Caco-2 (cell line): ENCODE data around the gene DARS1. TPM values are rescaled to one million over a fixed set of nuclear protein-coding genes. Genes with fewer than 3 reads are reported as not detected.
A peak's percentile ranks its signal among the peaks of the same experiment; 100 is the strongest.

Source experiments
- BruUV-seq: library from RNA; stranded (reverse); fragments of 400-500 nt; replicated peaks from 2 replicates; lab custom pipeline; 2021; lab: Mats Ljungman, UMichigan
- CTCF ChIA-PET: fragments of 300-600 bp; sonication (Branson Sonifier 250); formaldehyde crosslinking; loops from one replicate; lab custom pipeline; 2022; ENCODE audit warnings: antibody characterized with exemption; lab: Charles Lee
- POLR2A ChIA-PET: fragments of 300-600 bp; sonication (Branson Sonifier 250); formaldehyde crosslinking; loops from one replicate; lab custom pipeline; 2022; ENCODE audit warnings: antibody characterized with exemption; lab: Charles Lee
- DNase-seq, 2 experiments: peaks; one replicate each; pipeline versions ENCODE4 v3.0.0 to v3.0.0-alpha.2; 2020 to 2022
- H3K27me3 ChIP-seq: replicated peaks from 2 replicates; pipeline ENCODE4 v1.6.0; 2011; ENCODE audit warnings: low read length; ENCODE audit not compliant: control insufficient read depth, insufficient read depth
- H3K36me3 ChIP-seq: 2 replicates; pipeline ENCODE4 v1.5.1; 2011; ENCODE audit warnings: low read length; ENCODE audit not compliant: control insufficient read depth, insufficient read depth
- H3K4me1 ChIP-seq: fragments of 250-450 bp; sonication (Bioruptor Pico); 2 replicates; pipeline ENCODE4 v1.5.1; 2020; ENCODE audit warnings: mild to moderate bottlenecking
- H3K4me3 ChIP-seq: 2 replicates; pipeline ENCODE4 v1.5.1; 2011; ENCODE audit warnings: low read depth, mild to moderate bottlenecking, control low read depth, low read length
- H3K9me3 ChIP-seq: fragments of 250-450 bp; sonication (Bioruptor Pico); 2 replicates; pipeline ENCODE4 v1.5.1; 2020; ENCODE audit warnings: mild to moderate bottlenecking, moderate library complexity
- H3K27ac Mint-ChIP-seq: one replicate; pipeline ENCODE4 v1.8.0; 2022; ENCODE audit warnings: mixed read lengths; ENCODE audit not compliant: unreplicated experiment
- H3K27me3 Mint-ChIP-seq: one replicate; pipeline ENCODE4 v1.8.0; 2022; ENCODE audit warnings: mixed read lengths; ENCODE audit not compliant: insufficient read depth, unreplicated experiment
- H3K36me3 Mint-ChIP-seq: one replicate; pipeline ENCODE4 v1.8.0; 2022; ENCODE audit warnings: mild to moderate bottlenecking, mixed read lengths; ENCODE audit not compliant: insufficient read depth, unreplicated experiment
- H3K4me1 Mint-ChIP-seq: one replicate; pipeline ENCODE4 v1.8.0; 2022; ENCODE audit warnings: low read depth, mixed read lengths; ENCODE audit not compliant: unreplicated experiment
- H3K4me3 Mint-ChIP-seq: one replicate; pipeline ENCODE4 v1.8.0; 2022; ENCODE audit warnings: mild to moderate bottlenecking, moderate library complexity, mixed read lengths; ENCODE audit not compliant: unreplicated experiment
- H3K9me3 Mint-ChIP-seq: one replicate; pipeline ENCODE4 v1.8.0; 2022; ENCODE audit warnings: mixed read lengths; ENCODE audit not compliant: unreplicated experiment
- CTCF ChIP-seq, 2 experiments: fragments of 200-600 bp in 1 of 2; IDR thresholded peaks; 1 replicate in 1 of 2; 2 replicates in 1 of 2; pipeline versions ENCODE4 v1.5.1 to v1.8.0; 2011 to 2022; ENCODE audit warnings: antibody characterized with exemption in 1 of 2, control low read depth in 1 of 2, inconsistent platforms in 1 of 2, low read depth in 1 of 2, low read length in 1 of 2, mild to moderate bottlenecking in 1 of 2, moderate library complexity in 1 of 2; ENCODE audit not compliant: insufficient read depth in 1 of 2, severe bottlenecking in 1 of 2, unreplicated experiment in 1 of 2
- intact Hi-C: fragments of 100-400 bp; cut with micrococcal nuclease; formaldehyde crosslinking; loops from one replicate; pipeline ENCODE4 v1.10.0; 2022; ENCODE audit not compliant: unreplicated experiment
- total RNA-seq: library from RNA; stranded (reverse); gene quantifications from 2 replicates; pipeline ENCODE4 v1.2.3, GENCODE V29; 2022

DARS1 gene
- total RNA-seq, 1 experiment from 2014 or later = 90.9 TPM

- Mint-ChIP-seq H3K4me1 (peaks cover 6% of the 10 kb centered on the region), H3K27ac (no peak overlapping the region), H3K27me3 (no peaks in the 10 kb centered on the region), H3K9me3 (no peaks in the 10 kb centered on the region), H3K4me3 (peak overlapping the region; percentile 31), H3K36me3 (no peaks in the 10 kb centered on the region)
- Histone ChIP-seq H3K4me3 (no peak overlapping the region), H3K9me3 (no peaks in the 10 kb centered on the region), H3K36me3 (no peaks in the 10 kb centered on the region), H3K4me1 (peaks cover 8% of the 10 kb centered on the region), H3K27me3 (no peaks in the 10 kb centered on the region)
- intact Hi-C loops = no loop called here
- ChIA-PET CTCF (no interaction called here), POLR2A (no interaction called here)
- peak in 1 of 2 experiments; percentile 29 for DNase-seq
- no TSS peak for BruUV-seq
- no peak for TF ChIP-seq CTCF (IDR thresholded peaks at IDR 0.05; ENCODE audit: insufficient read depth in 1 of 2, low read depth in 1 of 2, low read length in 1 of 2, severe bottlenecking in 1 of 2, unreplicated experiment in 1 of 2)
These were observed 39.9 kb upstream of the DARS1 start for GRCh38 chr2:136025057-136025973.

GRCh38 chr2:136024616-136025015 lies 39.2 kb upstream of the DARS1 start:
- no TSS peak for BruUV-seq
- DNase-seq = no peak
- no peaks in the 10 kb centered on the region for H3K9me3 ChIP-seq
- H3K27me3 ChIP-seq = no peaks in the 10 kb centered on the region
- H3K4me1 Mint-ChIP-seq = peaks cover 6% of the 10 kb centered on the region
- intact Hi-C loops = no loop called here
- no peak overlapping the region for H3K4me3 Mint-ChIP-seq
- ChIA-PET CTCF (no interaction called here), POLR2A (no interaction called here)
- no peaks in the 10 kb centered on the region for H3K9me3 Mint-ChIP-seq
- peaks cover 8% of the 10 kb centered on the region for H3K4me1 ChIP-seq
- no peak for TF ChIP-seq CTCF (IDR thresholded peaks at IDR 0.05; ENCODE audit: insufficient read depth in 1 of 2, low read depth in 1 of 2, low read length in 1 of 2, severe bottlenecking in 1 of 2, unreplicated experiment in 1 of 2)
- H3K36me3 ChIP-seq = no peaks in the 10 kb centered on the region
- no peak overlapping the region for H3K27ac Mint-ChIP-seq
- H3K4me3 ChIP-seq = no peak overlapping the region
- no peaks in the 10 kb centered on the region for H3K36me3 Mint-ChIP-seq
- no peaks in the 10 kb centered on the region for H3K27me3 Mint-ChIP-seq

- H3K27me3 Mint-ChIP-seq = no peaks in the 10 kb centered on the region
- no peaks in the 10 kb centered on the region for H3K9me3 ChIP-seq
- no TSS peak for BruUV-seq
- H3K27me3 ChIP-seq = no peaks in the 10 kb centered on the region
- TF ChIP-seq CTCF (IDR thresholded peaks at IDR 0.05; ENCODE audit: insufficient read depth in 1 of 2, low read depth in 1 of 2, low read length in 1 of 2, severe bottlenecking in 1 of 2, unreplicated experiment in 1 of 2) = no peak
- no peak overlapping the region for H3K27ac Mint-ChIP-seq
- intact Hi-C loops = no loop called here
- H3K4me1 ChIP-seq = peaks cover 8% of the 10 kb centered on the region
- ChIA-PET POLR2A (no interaction called here), CTCF (no interaction called here)
- no peaks in the 10 kb centered on the region for H3K36me3 ChIP-seq
- peaks cover 6% of the 10 kb centered on the region for H3K4me1 Mint-ChIP-seq
- H3K36me3 Mint-ChIP-seq = no peaks in the 10 kb centered on the region
- no peaks in the 10 kb centered on the region for H3K9me3 Mint-ChIP-seq
- H3K4me3 Mint-ChIP-seq = no peak overlapping the region
- no peak for DNase-seq
- H3K4me3 ChIP-seq = no peak overlapping the region
These were observed 38.8 kb upstream of the DARS1 start for GRCh38 chr2:136024185-136024584.
